ENCODE measurements around the gene NPAS3. TPM values are rescaled to one million over a fixed set of nuclear protein-coding genes. Genes with fewer than 3 reads are reported as not detected.

Gene NPAS3
- total and polyA plus RNA-seq, 2 donors (not counting 3 experiments of a cell fraction or from before 2014, with no cell fraction given), result 0.10 to 0.13 TPM

DNA sequence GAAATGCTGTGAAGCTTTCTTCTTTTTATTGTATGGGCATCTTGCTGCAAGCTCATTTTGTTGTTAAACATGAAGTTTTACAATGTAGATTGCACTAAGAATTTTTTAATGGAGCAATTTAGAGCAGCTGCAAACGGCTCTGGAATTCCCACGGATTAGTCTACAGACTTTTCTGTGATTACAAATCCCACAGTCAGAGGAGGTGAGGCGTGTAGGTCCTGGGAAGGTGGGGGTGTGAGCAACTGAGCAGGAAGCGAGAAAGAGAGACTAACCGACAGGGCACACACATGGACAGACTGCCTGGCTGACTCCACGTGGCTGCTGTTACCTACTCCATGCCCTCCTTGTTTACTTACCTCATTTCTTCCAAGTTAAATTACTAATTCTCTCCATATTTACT, 348.5 kb downstream of the NPAS3 start:
- FAIRE-seq, result no peak
- H3K9me1 ChIP-seq (replicated peaks; ENCODE audit: control insufficient read depth, extremely low read depth, insufficient read depth, low read length), result no peaks in the 10 kb centered on the region
- TF ChIP-seq EZH2 (IDR thresholded peaks at IDR 0.05; ENCODE audit: borderline replicate concordance, low read depth, low read length, severe bottlenecking) (no peak), JUN (IDR thresholded peaks at IDR 0.05; ENCODE audit: borderline replicate concordance, insufficient read depth, insufficient read length, low read depth) (no peak), GATA2 (IDR thresholded peaks at IDR 0.05; ENCODE audit: insufficient read depth, insufficient read length, low read depth, low read length) (no peak), MYC (IDR thresholded peaks at IDR 0.05; ENCODE audit: low read depth, low read length) (no peak), POLR2A (IDR thresholded peaks at IDR 0.05; ENCODE audit: low read depth, low read length) (no peak), POLR2AphosphoS5 (IDR thresholded peaks at IDR 0.05; ENCODE audit: insufficient read depth, low read depth, low read length) (no peak)
- TF ChIP-seq, protein P1, sequence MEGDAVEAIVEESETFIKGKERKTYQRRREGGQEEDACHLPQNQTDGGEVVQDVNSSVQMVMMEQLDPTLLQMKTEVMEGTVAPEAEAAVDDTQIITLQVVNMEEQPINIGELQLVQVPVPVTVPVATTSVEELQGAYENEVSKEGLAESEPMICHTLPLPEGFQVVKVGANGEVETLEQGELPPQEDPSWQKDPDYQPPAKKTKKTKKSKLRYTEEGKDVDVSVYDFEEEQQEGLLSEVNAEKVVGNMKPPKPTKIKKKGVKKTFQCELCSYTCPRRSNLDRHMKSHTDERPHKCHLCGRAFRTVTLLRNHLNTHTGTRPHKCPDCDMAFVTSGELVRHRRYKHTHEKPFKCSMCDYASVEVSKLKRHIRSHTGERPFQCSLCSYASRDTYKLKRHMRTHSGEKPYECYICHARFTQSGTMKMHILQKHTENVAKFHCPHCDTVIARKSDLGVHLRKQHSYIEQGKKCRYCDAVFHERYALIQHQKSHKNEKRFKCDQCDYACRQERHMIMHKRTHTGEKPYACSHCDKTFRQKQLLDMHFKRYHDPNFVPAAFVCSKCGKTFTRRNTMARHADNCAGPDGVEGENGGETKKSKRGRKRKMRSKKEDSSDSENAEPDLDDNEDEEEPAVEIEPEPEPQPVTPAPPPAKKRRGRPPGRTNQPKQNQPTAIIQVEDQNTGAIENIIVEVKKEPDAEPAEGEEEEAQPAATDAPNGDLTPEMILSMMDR (IDR thresholded peaks at IDR 0.05; ENCODE audit: extremely low read depth in 1 of 2, insufficient read depth in 1 of 2, low read depth in 1 of 2, low read length in 2 of 2), result no peak
- BruUV-seq (replicated peaks), result no TSS peak
- H3K36me3 ChIP-seq (ENCODE audit: control insufficient read depth in 2 of 2, extremely low read depth in 1 of 2, insufficient read depth in 2 of 2, low read length in 2 of 2), result no peaks in the 10 kb centered on the region
- no peak overlapping the region for H3K4me3 ChIP-seq (replicated peaks in 1 of 3; ENCODE audit: insufficient read depth in 1 of 3, low read depth in 1 of 3, low read length in 3 of 3)
- no peak overlapping the region for H2AFZ ChIP-seq (ENCODE audit: low read depth, low read length)
- H3K27me3 ChIP-seq (ENCODE audit: control insufficient read depth in 2 of 2, insufficient read depth in 2 of 2, low read length in 2 of 2), result peaks cover 0 to 3% of the 10 kb centered on the region in 2 experiments
- no peak overlapping the region for H3K4me2 ChIP-seq (ENCODE audit: insufficient read depth, low read length)
- H3K4me1 ChIP-seq (ENCODE audit: control insufficient read depth, extremely low read depth, insufficient read depth, low read length), result no peaks in the 10 kb centered on the region
- H3K9me3 ChIP-seq (replicated peaks; ENCODE audit: control insufficient read depth, insufficient read depth, low read length), result no peaks in the 10 kb centered on the region
- H3K79me2 ChIP-seq (ENCODE audit: control insufficient read depth, insufficient read depth, low read length), result no peaks in the 10 kb centered on the region
- H3K27ac ChIP-seq (ENCODE audit: insufficient read depth, low read depth, low read length), result no peak overlapping the region
- no peak overlapping the region for H3K9ac ChIP-seq (replicated peaks; ENCODE audit: extremely low read depth, insufficient read depth, low read length)
- intact Hi-C loops (cut with micrococcal nuclease), result loop anchor here (10.0 kb wide), 1 partner anchor 508 kb away; no protein-coding TSS in a partner anchor
- dilution Hi-C loops (cut with MboI; ENCODE audit: extremely low pct_ligation_motif_present, low sequenced_read_pairs), result no loop called here
- CTCF ChIA-PET, result no interaction called here
- POLR2A ChIA-PET, result no interaction called here
- DNase-seq (ENCODE audit: low read depth, low spot score), result no peak
- H4K20me1 ChIP-seq (replicated peaks; ENCODE audit: control insufficient read depth, extremely low read depth, insufficient read depth, low read length), result no peaks in the 10 kb centered on the region

All from endothelial cell of umbilical vein (primary cell).